GM12801 (cell line): ENCODE data around the gene SBF2.

Source experiments
- CTCF ChIP-seq: IDR thresholded peaks from one replicate; pipeline ENCODE4 v1.5.1; 2011; ENCODE audit warnings: control low read depth; ENCODE audit not compliant: insufficient read length; ENCODE audit errors: extremely low read depth

SBF2 gene

GRCh38 chr11:10041332-10041731, 252.7 kb downstream of the SBF2 start:
- no peak for TF ChIP-seq CTCF

GRCh38 chr11:10038521-10039302, 255.3 kb downstream of the SBF2 start:
- TF ChIP-seq CTCF = no peak

GRCh38 chr11:10032935-10033334, 261.1 kb downstream of the SBF2 start:
- TF ChIP-seq CTCF = no peak

GRCh38 chr11:10030122-10030490, 263.9 kb downstream of the SBF2 start:
- TF ChIP-seq CTCF = no peak

GRCh38 chr11:10029386-10030121, 264.5 kb downstream of the SBF2 start:
- no peak for TF ChIP-seq CTCF

GRCh38 chr11:10026514-10026913, 267.5 kb downstream of the SBF2 start:
- no peak for TF ChIP-seq CTCF

- no peak for TF ChIP-seq CTCF
These were observed 270.8 kb downstream of the SBF2 start for GRCh38 chr11:10023212-10023611.
